HG02970 (cell line): ENCODE results near the gene KHDRBS2.

Experiments
- ATAC-seq: cut with Tn5 transposase; IDR thresholded peaks from one replicate; pipeline ENCODE4 v1.9.1; 2021; ENCODE audit warnings: mild to moderate bottlenecking, moderate library complexity, moderate number of reproducible peaks; ENCODE audit not compliant: unreplicated experiment, low FRiP score

KHDRBS2 gene

DNA sequence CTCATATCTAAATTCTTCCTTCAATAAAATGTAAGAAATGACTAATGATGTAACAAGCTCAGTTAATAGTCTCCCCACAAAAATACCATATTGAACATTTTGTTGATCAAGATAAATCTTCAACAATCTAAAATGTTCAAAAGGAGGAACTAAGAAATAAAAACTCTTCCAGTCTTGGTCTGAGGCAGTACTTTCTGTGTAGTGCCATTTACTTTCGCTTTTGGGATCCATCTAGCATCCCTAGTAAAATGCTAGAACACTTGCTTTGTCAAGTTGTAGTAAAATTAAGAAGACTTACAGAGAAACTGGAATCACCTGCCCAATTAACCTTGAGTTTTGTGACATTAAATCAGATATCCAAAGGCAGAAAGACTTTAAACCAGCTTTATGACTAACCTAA lies 246.4 kb downstream of the KHDRBS2 start:
- no peak for ATAC-seq

DNA sequence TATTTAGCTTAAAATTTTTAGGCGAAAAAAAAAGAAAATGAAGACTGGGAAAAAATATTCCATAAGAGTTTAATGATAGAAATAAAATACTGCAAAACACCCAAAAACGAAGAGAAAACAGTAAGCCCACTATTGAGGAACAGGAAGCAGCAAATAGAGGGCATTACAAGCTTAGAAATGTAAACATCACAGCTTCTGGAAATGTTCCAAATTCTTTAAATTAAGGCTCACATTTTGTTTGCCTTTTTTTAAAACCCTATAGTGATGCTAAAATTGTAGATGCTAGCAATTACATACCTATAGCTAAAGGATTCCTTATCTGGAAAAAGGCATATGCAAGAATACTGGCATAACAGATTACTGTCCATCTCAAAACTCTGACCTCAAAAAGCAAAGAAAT lies 248.6 kb downstream of the KHDRBS2 start:
- ATAC-seq, result no peak

DNA sequence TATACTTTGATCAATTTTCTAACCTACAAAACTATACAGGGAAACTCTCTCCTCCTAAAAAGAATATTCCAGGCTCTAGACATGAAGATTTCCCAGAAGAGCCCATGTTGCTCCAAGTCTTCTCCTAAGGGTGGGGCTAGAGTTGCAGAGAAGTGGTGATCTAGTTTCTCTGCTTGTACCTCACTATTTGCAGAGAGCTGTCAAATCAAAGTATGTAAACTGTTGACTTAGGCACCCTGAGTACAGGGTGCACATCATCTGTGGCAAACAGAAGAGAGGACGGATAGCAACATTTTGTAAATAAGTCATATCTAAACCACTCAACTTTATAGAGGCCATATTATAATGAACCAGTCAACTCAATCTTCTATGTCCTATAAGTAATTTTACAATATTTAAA lies 250.1 kb downstream of the KHDRBS2 start:
- no peak for ATAC-seq

DNA sequence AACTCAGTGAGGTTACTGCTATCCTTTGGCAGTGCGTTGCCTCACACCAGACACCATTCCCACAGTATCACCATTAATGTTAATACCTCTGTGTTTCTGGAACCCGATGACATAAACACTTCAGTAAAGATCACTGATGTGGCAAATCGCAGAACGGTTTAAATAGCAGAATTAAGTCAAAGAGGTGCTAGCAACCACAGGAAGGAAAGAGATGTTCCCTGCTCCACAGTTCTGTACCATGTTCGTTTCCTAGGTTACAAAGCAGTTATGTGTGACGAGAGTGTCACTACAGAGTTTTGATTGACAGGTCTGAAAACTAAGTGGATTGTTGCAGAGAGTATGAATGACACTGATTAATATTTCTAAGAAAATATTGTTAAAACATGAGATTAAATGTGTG lies 272.3 kb downstream of the KHDRBS2 start:
- ATAC-seq, result no peak

DNA sequence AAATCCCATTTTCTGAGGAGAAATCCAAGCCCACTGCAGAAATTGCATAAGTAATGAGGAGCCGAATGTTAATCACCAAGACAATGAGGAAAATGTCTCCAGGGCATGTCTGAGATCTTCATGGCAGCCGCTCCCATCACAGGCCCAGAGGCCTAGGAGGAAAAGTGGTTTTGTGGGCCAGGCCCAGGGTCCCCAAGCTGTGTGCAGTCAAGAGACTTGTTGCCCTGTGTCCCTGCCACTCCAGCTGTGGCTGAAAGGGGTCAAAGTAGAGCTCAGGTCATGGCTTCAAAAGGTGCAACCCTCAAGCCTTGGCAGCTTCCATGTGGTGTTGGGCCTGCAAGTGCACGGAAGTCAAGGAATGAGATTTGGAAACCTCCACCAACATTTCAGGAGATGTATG lies 276.6 kb downstream of the KHDRBS2 start:
- no peak for ATAC-seq

DNA sequence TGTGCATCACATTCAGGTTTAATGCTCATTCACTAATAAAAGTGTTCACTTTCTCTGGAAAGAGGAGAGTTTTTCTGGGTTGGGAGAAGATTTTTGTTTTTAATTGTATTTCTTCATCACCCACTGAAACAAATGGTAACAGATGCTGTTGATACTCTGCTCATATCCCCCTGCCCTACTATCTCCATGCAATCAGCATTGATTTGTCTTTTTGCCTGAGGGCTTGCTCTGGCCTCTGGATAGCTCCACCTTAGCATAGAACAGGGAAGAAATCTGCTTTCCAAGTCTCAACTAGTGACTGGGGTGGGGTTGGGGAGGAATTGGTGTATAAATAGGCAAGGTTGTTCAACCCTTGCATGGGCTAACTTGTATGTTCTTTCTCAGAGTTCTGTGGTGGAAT lies 296.4 kb downstream of the KHDRBS2 start:
- ATAC-seq, result no peak

DNA sequence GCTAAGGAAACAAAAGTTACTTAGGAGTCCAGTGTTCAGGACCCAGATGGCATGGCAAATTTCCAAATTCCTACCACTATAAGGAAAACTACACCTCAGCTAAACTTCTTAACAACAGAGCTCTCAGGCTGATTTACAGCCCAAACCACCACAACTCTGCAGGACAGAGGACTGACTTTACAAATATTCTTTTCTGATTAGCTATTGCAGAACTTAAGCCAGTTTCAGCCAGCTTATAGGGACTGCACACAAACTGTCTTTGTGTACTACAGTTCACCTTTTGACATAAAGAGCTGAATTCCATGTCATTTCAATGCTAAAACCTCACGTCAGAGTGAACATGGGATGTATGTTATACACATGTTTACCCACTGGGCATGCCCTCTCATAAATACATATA lies 305.4 kb downstream of the KHDRBS2 start:
- ATAC-seq, result no peak

DNA sequence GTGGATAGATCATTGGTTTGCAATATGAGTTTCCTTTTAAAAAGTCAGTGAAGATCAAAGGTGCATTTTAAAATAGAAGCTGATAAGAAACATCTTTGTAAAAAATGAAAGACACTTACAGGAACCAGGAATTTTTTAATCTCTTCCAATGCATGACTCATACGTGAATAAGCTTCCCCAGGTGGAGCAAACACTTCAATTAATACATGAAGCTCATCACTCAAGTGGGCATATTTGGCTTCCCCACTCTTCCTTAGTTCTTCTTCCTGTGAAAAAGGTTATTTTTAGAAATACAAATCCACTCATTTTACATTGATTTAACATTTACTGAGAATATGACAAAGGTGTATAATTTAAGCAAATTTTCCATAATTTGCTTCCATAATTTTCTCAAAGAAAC lies 308.1 kb downstream of the KHDRBS2 start:
- no peak for ATAC-seq

DNA sequence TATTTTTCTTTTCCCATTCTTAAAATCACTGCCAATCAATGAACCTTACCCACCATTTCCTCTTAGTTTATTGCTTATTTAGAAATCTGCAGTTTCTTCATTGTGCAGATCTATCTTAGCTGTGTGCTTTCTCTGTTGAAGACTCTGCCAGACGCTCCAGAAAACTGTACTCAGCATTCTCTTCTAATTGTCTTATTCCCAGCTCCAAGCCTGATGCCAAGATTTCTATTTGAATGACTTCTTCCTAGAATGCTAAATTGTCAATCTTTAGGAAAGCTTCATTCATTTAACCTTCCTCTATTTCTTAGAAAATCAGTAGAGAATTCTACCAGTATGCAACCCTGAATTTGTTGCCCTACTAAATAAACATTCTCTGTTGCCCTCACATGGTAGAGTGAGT lies 308.9 kb downstream of the KHDRBS2 start:
- no peak for ATAC-seq

DNA sequence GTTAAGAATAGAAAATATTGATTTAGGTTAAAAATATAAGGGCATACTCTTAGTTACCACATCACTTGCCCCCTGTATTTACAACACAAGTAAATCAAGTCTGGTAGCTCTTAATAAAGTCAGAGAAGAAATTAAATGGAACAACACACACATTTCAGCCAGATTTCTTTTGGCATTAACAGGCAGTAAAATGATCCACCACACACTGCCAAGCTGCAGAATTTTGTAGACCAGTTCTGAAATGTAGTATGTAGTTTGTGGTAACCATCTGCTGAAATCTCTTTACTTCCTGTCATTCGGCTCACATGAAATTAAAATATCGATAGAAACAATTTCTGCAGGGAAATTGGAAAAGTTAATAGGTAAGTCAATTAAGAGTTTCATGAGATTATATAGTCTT lies 326.8 kb downstream of the KHDRBS2 start:
- no peak for ATAC-seq

DNA sequence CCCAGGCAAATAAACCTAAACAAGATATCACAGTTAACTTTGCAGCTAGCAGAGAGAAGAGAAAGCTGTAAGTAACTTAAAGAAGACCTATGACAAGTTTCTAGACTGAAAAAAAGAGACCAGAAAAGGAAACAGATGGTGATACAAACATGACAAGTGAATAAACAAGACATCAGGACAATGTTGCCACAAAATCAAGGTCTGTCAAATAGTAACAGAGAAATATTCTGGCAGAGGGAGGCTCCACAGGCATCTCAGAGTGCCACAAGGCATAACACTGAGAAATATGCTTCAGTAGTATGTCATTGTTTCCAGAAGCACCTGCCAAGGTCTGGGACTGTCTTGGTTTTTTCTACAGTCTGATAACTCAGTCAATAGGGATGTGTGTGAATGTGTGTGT lies 332.2 kb downstream of the KHDRBS2 start:
- ATAC-seq, result no peak

DNA sequence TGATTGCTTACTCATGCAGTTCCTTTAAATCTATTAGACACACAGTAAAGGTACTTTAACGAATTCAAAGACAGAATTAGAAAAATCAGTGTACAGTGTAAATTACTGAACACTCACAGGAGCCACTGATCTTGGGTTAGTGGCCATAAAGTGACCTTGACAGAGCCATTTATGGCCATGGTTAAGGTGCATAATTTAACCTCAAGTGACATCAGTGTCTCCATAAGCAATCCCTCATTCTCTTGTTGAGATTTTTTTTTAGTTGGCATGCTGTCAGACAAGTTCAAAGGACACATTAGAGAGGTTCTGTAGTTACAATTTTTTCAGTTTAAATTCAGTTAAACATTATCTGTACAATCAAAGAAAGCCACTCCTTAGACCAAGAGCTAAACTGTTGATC lies 334.4 kb downstream of the KHDRBS2 start:
- ATAC-seq, result no peak

DNA sequence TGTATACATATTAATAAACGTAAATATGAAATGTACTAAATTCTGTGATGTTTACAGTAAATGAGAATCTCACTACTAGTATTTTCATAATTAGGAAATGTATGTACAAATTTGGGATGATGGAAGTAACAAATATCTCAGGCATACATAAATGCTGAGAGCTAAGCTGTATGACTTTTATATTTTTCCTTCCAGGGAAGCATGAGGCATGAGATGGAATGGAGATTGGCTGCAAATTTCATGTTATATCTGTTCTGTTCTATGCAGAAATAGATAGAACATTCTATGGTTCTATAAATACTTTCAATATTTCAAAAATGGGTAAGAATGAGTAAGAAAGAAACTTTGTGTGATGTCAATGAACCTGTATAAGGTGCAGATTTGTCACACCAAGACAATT lies 335.2 kb downstream of the KHDRBS2 start:
- no peak for ATAC-seq

DNA sequence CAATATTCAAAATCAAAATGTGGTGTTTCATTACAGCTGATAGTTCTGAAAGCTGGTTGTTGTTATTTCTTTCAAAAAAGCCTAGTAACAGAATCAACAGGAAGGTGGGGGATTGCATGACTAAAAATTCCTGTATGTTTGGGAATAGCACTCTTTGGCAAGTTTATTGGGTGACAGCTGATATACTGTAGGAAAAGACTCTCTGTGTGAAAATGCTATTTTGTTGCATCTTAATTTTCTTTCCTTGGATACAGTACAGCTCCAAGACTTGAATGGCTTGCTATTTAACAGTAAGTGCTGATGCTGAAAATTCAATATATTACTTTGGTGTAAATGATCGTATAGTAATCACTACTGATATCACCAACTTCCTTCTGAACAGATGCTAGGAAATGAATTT lies 336.1 kb downstream of the KHDRBS2 start:
- no peak for ATAC-seq

DNA sequence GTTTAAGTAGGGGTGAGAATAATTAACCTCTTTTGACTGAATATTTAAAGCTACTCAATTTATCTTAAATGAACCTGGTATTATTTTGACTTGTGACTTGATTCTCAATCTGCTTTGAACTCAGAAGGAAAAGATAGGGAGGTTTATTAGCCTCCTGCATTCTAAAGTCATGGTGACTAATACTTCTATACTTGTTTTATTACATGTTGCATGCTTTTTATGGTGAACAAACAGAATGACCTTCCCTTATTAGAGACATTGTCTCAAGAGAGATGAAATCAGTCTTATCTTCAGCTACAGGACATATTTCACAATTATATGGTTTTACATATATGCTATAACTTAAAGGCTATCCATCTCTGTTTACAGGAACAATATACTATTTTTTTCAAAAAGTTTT lies 336.9 kb downstream of the KHDRBS2 start:
- ATAC-seq, result no peak

DNA sequence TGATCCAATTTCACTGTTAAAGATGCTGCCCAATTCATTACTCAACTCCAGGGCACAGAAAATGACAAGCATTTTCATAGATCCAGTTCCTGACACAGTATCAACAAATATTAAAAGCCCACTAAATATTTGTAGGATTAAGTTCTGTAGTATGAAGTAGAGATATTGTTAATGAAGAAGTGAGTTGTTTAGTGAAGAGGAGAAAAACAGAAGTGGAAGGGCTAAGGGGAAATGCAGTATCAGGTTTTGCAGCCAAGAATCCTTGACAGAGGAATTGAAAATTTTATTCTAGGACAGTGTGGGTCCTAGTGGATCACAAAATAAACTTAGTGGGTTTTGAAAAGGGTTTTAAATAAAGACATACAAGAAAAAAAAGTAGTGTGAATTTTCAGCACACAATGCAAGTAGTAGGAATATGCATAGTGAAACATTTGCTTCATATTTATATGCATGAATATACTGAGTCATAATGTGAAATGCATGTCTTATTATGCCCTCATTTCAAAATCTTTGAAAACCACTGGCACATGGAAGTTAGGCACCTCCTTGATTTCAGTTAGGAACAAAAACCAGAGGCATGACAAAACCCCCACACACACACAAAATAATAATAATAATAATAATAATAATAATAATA lies 338.6 kb downstream of the KHDRBS2 start:
- ATAC-seq, result no peak

DNA sequence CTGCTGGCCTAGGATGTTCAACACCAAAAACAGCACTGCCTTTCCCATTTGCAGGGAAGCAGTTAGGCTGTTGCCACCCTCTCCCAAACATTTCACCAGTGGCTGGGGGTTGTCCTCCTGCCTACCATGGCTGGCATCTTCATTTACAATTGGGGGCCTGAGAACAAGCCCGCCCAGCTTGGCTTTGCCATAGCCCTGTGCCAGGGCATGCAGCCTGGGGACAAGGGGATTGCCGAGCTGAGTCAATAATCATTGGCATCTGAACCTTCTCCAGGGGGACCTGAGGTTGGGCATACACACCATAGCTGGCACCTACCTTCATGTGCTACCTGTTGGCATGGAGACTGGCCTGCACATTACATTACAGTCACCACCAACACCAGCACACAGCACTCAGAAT lies 345.1 kb downstream of the KHDRBS2 start:
- ATAC-seq, result no peak

DNA sequence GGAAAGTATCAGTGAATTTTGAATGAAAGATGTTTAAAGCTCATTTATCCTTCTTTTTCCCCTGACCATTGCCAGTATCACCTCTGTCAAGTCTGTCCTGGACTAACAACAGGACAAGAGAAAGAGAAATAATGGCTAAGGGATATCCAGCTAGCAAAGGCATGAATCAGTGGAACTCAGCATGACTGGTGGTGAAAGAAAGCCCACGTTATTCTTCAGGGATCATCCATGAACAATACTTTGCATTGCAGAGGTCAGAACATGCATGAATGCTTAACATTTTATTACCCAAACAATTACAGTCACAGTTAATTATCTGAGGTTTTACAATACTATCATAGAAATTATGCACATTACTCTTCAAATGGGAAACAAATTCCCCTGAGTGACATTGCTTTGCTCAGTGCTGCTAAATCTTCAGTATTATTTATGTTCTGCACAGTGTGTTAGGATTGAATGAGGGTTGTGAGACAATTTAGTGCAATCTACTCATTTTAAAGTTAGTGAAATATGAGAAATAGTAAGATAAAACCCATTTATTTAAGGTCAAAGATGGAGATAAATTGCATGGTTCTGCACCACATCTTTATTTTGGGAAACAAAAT lies 350.7 kb downstream of the KHDRBS2 start:
- no peak for ATAC-seq

DNA sequence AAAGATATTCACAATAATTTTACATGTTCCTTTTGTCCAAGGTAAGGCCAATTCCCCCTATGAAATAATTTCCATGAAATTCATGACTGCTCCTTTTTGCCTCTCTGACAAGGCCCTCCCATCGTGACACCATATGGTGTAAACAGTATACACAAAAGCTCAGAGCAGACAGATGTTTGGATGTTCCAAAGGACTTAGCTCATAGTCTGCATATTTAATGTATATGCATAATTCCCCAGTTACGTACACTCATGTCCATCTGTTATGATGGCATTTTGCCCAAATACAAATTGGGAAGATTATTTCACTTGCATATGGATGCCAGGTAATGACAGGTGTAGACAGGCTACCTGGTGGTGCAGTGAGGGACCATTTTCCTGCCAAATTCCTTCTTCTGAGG lies 376.5 kb downstream of the KHDRBS2 start:
- no peak for ATAC-seq

DNA sequence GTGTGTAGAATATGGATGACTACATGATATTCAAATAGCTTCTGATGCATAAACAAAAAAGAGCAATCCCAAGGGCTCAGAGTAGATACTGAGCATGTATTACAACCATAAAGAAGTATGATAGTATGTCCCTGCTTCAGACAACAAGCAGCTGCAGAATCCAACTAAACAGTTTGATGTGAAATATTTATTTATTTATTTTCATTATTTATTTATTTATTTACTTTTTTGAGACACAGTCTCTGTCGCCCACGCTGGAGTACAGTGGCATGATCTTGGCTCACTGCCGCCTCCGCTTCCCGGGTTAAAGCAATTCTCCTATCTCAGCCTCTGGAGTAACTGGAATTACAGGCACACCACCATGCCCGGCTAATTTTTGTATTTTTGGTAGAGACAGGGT lies 384.3 kb downstream of the KHDRBS2 start:
- no peak for ATAC-seq

DNA sequence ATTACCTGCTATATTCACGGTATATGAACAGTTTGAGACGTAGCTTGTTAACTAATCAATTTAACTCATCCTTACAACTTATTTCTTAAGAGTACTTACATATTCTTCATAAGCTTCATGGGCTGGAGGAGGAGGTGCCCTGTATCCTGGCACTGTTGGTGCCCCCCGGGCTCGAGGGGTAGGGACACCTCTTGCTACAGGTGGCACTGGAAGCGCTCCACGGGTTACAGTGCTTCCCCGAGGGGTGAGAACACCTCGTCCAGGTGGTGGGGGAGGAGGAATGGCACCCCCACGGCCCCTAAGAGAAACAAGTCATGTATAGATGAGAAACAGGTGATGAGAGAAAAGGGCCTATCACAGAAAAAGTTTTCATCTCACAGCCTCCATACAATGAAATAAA lies 391.5 kb downstream of the KHDRBS2 start:
- no peak for ATAC-seq

DNA sequence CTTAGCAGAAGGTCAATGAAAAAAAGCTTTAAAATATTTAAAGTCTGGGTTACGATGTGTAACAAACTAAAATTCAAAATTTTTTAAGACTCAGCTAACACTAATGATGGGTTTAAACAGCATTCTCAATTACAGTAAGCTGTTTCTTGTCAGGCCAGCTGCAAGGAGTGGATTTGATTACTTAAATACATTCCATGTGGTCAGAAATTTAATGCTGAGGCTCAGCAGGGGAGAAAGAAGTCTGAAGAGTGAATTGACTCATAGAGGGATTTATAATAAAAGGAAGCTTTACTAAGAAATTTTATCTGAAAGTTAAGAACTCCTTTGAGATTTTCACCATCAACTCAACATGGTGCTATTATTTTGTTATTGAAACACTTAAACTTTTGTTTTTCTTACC lies 398.6 kb downstream of the KHDRBS2 start:
- ATAC-seq, result no peak
